Chondrocyte (in vitro differentiated cells): ENCODE data around the gene RPS13. TPM values are rescaled to one million over a fixed set of nuclear protein-coding genes. Genes with fewer than 3 reads are reported as not detected.
"Not testable (repeated sequence)": the region's sequence is repeated elsewhere in the genome, so short reads cannot be mapped to it uniquely, and the experiment has no call there.

ENCODE experiments used
- DNase-seq: peaks from one replicate; pipeline ENCODE4 v3.0.0; 2021; ENCODE audit warnings: mixed read lengths, low spot score
- H3K27ac Mint-ChIP-seq: one replicate; pipeline ENCODE4 v1.8.0; 2021; ENCODE audit warnings: mild to moderate bottlenecking, moderate library complexity, mixed read lengths; ENCODE audit not compliant: unreplicated experiment
- H3K27me3 Mint-ChIP-seq: 2 replicates; pipeline ENCODE4 v1.8.0; 2021; ENCODE audit warnings: low read depth, mixed read lengths
- H3K36me3 Mint-ChIP-seq: 2 replicates; pipeline ENCODE4 v1.8.0; 2021; ENCODE audit warnings: low read depth, mixed read lengths
- H3K4me1 Mint-ChIP-seq: 2 replicates; pipeline ENCODE4 v1.8.0; 2021; ENCODE audit warnings: low read depth, mild to moderate bottlenecking, mixed read lengths
- H3K4me3 Mint-ChIP-seq: one replicate; pipeline ENCODE4 v1.8.0; 2021; ENCODE audit warnings: mild to moderate bottlenecking, moderate library complexity, mixed read lengths; ENCODE audit not compliant: unreplicated experiment
- H3K9me3 Mint-ChIP-seq: 2 replicates; pipeline ENCODE4 v1.8.0; 2021; ENCODE audit warnings: low read depth, mixed read lengths
- CTCF ChIP-seq: fragments of 200-600 bp; sonication (generic); IDR thresholded peaks from 2 replicates; pipeline ENCODE4 v1.5.0; 2021; ENCODE audit warnings: antibody characterized with exemption, mild to moderate bottlenecking, moderate library complexity
- long read RNA-seq: library from polyadenylated mRNA; stranded (forward); transcript quantifications from one replicate; pipeline ENCODE4 v2.0.0, GENCODE V29; 2021
- total RNA-seq: library from RNA; stranded (reverse); gene quantifications from 3 replicates; pipeline ENCODE4 v1.2.1, GENCODE V29; 2021

RPS13 gene
- total RNA-seq, result 633 to 798 TPM (median 644 TPM) in 3 replicates
- long read RNA-seq, transcript RPS13-201 (6 exons, 491 nt), result minor isoform, 5 of 465 reads
- long read RNA-seq, transcript RPS13-202 (6 exons, 646 nt), result major isoform, 449 of 465 reads
- long read RNA-seq, partial matches to known transcripts, result 4 of 465 reads
- long read RNA-seq, other reads (novel, unspliced or antisense), result 3 of 465 reads

GRCh38 chr11:17077520-17078401, at the start of gene RPS13:
Gene RPS13, minus strand, starts transcription at chr11:17077667. Its CDS starts 26 bp downstream, at chr11:17077641.
- peak; percentile 98 for DNase-seq
- Mint-ChIP-seq H3K27ac (peak within 1 kb of the TSS; percentile 99), H3K36me3 (peaks cover 20% of the 10 kb centered on the region), H3K4me1 (peaks cover 40% of the 10 kb centered on the region), H3K4me3 (peak within 1 kb of the TSS; percentile 99), H3K9me3 (no peaks in the 10 kb centered on the region), H3K27me3 (no peaks in the 10 kb centered on the region)
- no peak for TF ChIP-seq CTCF

- no peak for DNase-seq
- peaks cover 24% of the 10 kb centered on the region for H3K36me3 Mint-ChIP-seq
- H3K9me3 Mint-ChIP-seq, result no peaks in the 10 kb centered on the region
- no peak overlapping the region for H3K4me3 Mint-ChIP-seq
- no peaks in the 10 kb centered on the region for H3K27me3 Mint-ChIP-seq
- H3K27ac Mint-ChIP-seq, result no peak overlapping the region
- H3K4me1 Mint-ChIP-seq, result no peaks in the 10 kb centered on the region
- TF ChIP-seq CTCF, result no peak
Observed at GRCh38 chr11:17121981-17122380, 44.5 kb upstream of the RPS13 start.

- Mint-ChIP-seq H3K36me3 (peaks cover 20% of the 10 kb centered on the region), H3K4me1 (no peaks in the 10 kb centered on the region), H3K27ac (no peak overlapping the region)
Observed at GRCh38 chr11:17117262-17117661, 39.8 kb upstream of the RPS13 start.

GRCh38 chr11:17116117-17116516, 38.6 kb upstream of the RPS13 start:
- Mint-ChIP-seq H3K9me3 (no peaks in the 10 kb centered on the region), H3K27me3 (no peaks in the 10 kb centered on the region), H3K27ac (no peak overlapping the region), H3K36me3 (peaks cover 19% of the 10 kb centered on the region), H3K4me3 (no peak overlapping the region), H3K4me1 (no peaks in the 10 kb centered on the region)
- TF ChIP-seq CTCF, result no peak
- no peak for DNase-seq

More at GRCh38 chr11:17117262-17117661, 39.8 kb upstream of the RPS13 start:
- Mint-ChIP-seq H3K9me3 (no peaks in the 10 kb centered on the region), H3K27me3 (no peaks in the 10 kb centered on the region), H3K4me3 (no peak overlapping the region)
- DNase-seq, result no peak
- no peak for TF ChIP-seq CTCF

GRCh38 chr11:17107745-17108144, 30.3 kb upstream of the RPS13 start:
- H3K9me3 Mint-ChIP-seq, H3K27ac Mint-ChIP-seq, H3K27me3 Mint-ChIP-seq, H3K4me1 Mint-ChIP-seq, DNase-seq, H3K4me3 Mint-ChIP-seq: not testable (repeated sequence)
- TF ChIP-seq CTCF, result peak; percentile 66
- H3K36me3 Mint-ChIP-seq, result peaks cover 14% of the 10 kb centered on the region

- H3K27me3 Mint-ChIP-seq, H3K4me3 Mint-ChIP-seq, DNase-seq, H3K4me1 Mint-ChIP-seq, H3K9me3 Mint-ChIP-seq, H3K27ac Mint-ChIP-seq: not testable (repeated sequence)
- H3K36me3 Mint-ChIP-seq, result peaks cover 13% of the 10 kb centered on the region
Observed at GRCh38 chr11:17105404-17106040, 28.1 kb upstream of the RPS13 start.
